Measurements from ENCODE around the gene LRRC26.
A peak's percentile ranks its signal among the peaks of the same experiment; 100 is the strongest.
"Not testable (repeated sequence)": the region's sequence is repeated elsewhere in the genome, so short reads cannot be mapped to it uniquely, and the experiment has no call there.

LRRC26 gene

DNA sequence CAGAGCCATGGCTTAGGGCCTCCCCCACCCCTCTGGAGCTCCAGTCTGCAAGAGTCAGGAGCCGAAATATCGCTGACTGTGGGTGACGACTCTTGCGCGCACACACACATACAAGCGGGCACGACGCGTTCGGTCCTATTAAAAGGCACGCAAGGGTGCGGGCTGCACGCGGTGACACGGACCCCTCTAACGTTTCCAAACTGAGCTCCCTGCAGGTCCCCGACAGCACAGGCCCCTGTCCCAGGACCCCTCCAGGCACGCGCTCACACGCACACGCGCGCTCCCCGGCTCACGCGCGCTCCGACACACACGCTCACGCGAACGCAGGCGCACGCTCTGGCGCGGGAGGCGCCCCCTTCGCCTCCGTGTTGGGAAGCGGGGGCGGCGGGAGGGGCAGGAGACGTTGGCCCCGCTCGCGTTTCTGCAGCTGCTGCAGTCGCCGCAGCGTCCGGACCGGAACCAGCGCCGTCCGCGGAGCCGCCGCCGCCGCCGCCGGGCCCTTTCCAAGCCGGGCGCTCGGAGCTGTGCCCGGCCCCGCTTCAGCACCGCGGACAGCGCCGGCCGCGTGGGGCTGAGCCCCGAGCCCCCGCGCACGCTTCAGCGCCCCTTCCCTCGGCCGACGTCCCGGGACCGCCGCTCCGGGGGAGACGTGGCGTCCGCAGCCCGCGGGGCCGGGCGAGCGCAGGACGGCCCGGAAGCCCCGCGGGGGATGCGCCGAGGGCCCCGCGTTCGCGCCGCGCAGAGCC lies 31.0 kb downstream of the LRRC26 start, which contains the start of gene GRIN1:
Gene GRIN1 (plus strand): TSS at position 433 of the 746 bp plus-strand sequence. CDS start 333 bp downstream, outside the sequence.
- no peak within 1 kb of the TSS for H3K4me3 Mint-ChIP-seq
- DNase-seq = peak; percentile 88
- peaks cover 98% of the 10 kb centered on the region for H3K27me3 Mint-ChIP-seq (ENCODE audit: low read depth, poor library complexity)
- no peaks in the 10 kb centered on the region for H3K36me3 Mint-ChIP-seq (ENCODE audit: low read depth)
- TF ChIP-seq, protein P1, sequence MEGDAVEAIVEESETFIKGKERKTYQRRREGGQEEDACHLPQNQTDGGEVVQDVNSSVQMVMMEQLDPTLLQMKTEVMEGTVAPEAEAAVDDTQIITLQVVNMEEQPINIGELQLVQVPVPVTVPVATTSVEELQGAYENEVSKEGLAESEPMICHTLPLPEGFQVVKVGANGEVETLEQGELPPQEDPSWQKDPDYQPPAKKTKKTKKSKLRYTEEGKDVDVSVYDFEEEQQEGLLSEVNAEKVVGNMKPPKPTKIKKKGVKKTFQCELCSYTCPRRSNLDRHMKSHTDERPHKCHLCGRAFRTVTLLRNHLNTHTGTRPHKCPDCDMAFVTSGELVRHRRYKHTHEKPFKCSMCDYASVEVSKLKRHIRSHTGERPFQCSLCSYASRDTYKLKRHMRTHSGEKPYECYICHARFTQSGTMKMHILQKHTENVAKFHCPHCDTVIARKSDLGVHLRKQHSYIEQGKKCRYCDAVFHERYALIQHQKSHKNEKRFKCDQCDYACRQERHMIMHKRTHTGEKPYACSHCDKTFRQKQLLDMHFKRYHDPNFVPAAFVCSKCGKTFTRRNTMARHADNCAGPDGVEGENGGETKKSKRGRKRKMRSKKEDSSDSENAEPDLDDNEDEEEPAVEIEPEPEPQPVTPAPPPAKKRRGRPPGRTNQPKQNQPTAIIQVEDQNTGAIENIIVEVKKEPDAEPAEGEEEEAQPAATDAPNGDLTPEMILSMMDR (IDR thresholded peaks at IDR 0.05) = no peak
- no peaks in the 10 kb centered on the region for H3K9me3 Mint-ChIP-seq
- H3K4me1 Mint-ChIP-seq = no peaks in the 10 kb centered on the region
- H3K27ac Mint-ChIP-seq = no peak within 1 kb of the TSS

DNA sequence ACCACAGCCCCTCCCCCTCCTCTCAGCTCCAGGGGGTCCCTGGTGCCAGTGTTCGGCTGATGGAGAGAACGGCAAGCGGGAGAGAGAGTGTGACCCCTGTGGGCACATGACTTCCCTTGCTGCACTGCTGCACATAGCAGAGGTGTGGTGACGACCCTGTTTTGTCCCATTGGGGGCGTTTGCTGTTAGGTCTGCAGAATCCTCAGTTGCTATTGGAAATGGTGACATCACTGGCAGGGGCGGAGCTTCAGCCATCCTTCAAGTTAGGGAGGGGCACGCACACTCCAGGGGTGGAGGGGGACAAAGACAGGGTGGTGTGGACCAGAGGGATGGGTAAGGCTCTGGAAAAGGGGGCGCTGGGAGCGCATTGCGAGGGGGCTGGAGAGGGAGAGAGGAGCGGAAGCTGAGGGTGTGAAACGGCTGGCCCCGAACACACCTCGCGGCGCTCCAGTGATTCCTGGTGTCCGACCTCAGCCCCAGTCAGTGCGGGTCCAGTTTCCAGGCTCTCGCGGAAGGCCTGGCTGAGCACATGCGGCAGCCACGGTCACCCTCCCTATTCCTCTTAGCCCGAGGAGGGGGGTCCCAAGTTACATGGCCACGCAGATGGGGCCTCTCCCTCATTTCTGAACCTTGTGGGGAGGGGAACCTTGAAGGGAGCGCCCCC lies 31.7 kb downstream of the LRRC26 start:
- Mint-ChIP-seq H3K27ac (no peak overlapping the region), H3K27me3 (ENCODE audit: low read depth, poor library complexity) (peaks cover 98% of the 10 kb centered on the region), H3K4me1 (no peaks in the 10 kb centered on the region)

DNA sequence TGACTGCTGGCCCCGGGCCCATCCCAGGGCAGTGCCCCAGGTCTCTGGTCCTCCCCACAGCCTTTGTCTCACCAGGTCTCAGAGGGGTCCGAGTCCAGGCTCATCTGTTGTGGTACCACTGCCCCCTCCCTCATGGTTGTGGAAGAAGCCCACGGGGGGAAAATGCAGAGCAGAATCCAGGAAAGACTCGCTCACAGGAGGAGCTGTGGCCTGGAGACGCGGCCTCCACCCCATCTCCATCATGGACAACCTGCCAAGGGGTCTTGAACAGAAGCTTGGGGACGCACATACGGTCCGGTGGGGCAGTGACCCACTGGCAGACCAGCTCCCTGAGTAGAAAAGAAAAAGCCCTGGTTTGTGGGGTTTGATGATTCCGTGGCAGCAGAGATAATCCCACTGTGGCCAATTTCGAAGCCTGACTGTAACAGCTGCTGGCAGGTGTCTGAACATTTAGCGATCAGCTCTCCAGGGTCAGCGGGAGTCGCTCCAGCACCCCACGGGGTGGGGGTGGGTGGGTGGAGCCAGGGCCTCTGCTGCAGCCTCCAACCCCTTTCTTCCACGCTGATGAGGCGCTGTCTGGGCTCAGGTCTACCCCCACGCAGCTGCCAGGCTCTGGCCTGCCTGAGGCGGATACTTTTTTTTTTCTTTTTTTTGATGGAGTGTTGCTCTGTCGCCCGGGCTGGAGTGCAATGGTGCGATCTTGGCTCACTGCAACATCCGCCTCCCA lies 32.8 kb downstream of the LRRC26 start:
- Mint-ChIP-seq H3K36me3 (ENCODE audit: low read depth) (no peaks in the 10 kb centered on the region), H3K9me3 (peaks cover 3% of the 10 kb centered on the region), H3K4me1 (no peaks in the 10 kb centered on the region), H3K4me3 (no peak overlapping the region), H3K27ac (no peak overlapping the region), H3K27me3 (ENCODE audit: low read depth, poor library complexity) (peaks cover 98% of the 10 kb centered on the region)
- DNase-seq = no peak
- TF ChIP-seq, protein P1 (IDR thresholded peaks at IDR 0.05) = no peak

More for the DNA sequence above, 31.7 kb downstream of the LRRC26 start:
- Mint-ChIP-seq H3K36me3 (ENCODE audit: low read depth) (no peaks in the 10 kb centered on the region), H3K4me3 (no peak overlapping the region), H3K9me3 (peaks cover 1% of the 10 kb centered on the region)
- no peak for DNase-seq
- TF ChIP-seq, protein P1 (IDR thresholded peaks at IDR 0.05) = no peak

DNA sequence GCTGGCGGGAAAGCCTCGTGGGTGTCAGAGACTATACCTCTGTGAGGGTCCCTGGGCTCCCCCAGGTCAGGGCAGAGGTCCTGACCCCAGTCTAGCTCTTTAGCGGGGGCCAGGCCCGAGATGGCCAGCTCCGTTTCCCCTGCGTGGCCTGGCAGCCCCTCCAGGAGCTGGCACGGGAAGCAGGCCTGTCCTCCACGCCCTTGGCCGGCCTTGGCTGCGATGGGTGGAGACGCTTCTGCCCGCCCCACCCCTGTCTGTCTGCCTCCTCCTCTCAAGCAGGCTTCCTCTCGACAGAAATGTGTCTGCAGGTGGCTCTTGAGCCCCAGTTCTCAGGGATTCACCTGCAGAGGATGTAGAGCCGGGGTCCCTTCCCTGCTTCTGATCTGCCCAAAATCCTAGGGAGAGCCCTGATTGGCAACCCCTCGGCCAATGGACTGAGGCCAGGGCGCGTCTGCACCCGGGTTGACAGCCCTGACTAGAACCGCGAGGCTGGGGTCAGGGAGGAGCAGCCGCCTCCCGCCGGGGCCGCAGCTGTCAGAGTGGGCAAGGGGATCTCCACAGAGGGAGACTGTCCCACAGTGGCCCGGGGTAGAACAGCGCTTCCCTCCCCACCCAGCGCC lies 33.5 kb downstream of the LRRC26 start:
- DNase-seq = no peak
- Mint-ChIP-seq H3K9me3 (peaks cover 3% of the 10 kb centered on the region), H3K36me3 (ENCODE audit: low read depth) (no peaks in the 10 kb centered on the region), H3K4me3 (no peak overlapping the region), H3K27me3 (ENCODE audit: low read depth, poor library complexity) (peaks cover 98% of the 10 kb centered on the region), H3K27ac (no peak overlapping the region), H3K4me1 (no peaks in the 10 kb centered on the region)
- TF ChIP-seq, protein P1 (IDR thresholded peaks at IDR 0.05) = no peak

DNA sequence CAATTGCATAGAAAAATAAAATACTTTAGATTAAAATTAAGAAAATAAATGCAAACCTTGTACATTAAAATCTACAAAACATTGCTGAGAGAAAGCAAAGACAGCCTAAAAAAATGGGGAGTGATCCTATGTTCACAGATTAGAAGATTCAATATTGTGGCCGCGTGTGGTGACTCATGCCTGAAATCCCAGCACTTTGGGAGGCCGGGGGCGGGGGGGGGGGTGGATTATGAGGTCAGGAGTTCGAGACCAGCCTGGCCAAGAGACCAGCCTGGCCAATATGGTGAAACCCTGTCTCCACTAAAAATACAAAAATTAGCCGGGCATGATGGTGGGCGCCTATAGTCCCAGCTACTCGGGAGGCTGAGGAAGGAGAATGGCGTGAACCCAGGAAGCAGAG lies 34.7 kb downstream of the LRRC26 start:
- not testable (repeated sequence) for DNase-seq; H3K4me3 Mint-ChIP-seq; H3K4me1 Mint-ChIP-seq; H3K27ac Mint-ChIP-seq; H3K36me3 Mint-ChIP-seq (ENCODE audit: low read depth); H3K9me3 Mint-ChIP-seq
- peaks cover 97% of the 10 kb centered on the region for H3K27me3 Mint-ChIP-seq (ENCODE audit: low read depth, poor library complexity)

DNA sequence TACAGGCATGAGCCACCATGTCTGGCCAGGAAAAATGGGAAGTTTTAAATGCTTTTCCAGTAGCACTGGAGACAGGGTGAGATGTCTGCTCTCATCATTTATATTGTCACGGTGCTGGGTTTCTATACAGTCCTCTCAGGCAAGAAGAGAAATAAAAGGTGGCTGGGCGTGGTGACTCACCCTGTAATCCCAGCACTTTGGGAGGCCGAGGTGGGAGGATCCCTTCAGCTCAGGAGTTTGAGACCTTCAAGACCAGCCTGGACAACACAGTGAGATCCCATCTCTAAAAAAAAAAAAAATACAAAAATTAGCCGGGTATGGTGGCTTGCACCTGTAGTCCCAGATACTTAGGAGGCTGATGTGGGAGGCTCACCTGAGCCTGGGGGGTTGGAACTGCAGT lies 35.7 kb downstream of the LRRC26 start:
- TF ChIP-seq, protein P1 (IDR thresholded peaks at IDR 0.05) = no peak
- no peak overlapping the region for H3K4me3 Mint-ChIP-seq
- no peak overlapping the region for H3K27ac Mint-ChIP-seq
- DNase-seq = no peak
- H3K27me3 Mint-ChIP-seq (ENCODE audit: low read depth, poor library complexity) = peaks cover 88% of the 10 kb centered on the region
- H3K4me1 Mint-ChIP-seq = no peaks in the 10 kb centered on the region
- no peaks in the 10 kb centered on the region for H3K36me3 Mint-ChIP-seq (ENCODE audit: low read depth)
- peaks cover 7% of the 10 kb centered on the region for H3K9me3 Mint-ChIP-seq

Data from nephron progenitor cell (in vitro differentiated cells).